Loucy (cell line): ENCODE data around the gene ADGRB3.

Source experiments
- EZH2phosphoT487 ChIP-seq: fragments of 200-600 bp; IDR thresholded peaks from 2 replicates; pipeline ENCODE4 v1.6.1; 2018; ENCODE audit warnings: antibody characterized with exemption, mild to moderate bottlenecking, moderate library complexity, borderline replicate concordance
- TF ChIP-seq, protein P1 (sequence below): fragments of 200-600 bp; sonication (generic); conservative IDR thresholded peaks from 2 replicates; pipeline ENCODE4 v1.5.1; 2014; ENCODE audit warnings: mild to moderate bottlenecking, antibody characterized with exemption, low read length

DNA sequence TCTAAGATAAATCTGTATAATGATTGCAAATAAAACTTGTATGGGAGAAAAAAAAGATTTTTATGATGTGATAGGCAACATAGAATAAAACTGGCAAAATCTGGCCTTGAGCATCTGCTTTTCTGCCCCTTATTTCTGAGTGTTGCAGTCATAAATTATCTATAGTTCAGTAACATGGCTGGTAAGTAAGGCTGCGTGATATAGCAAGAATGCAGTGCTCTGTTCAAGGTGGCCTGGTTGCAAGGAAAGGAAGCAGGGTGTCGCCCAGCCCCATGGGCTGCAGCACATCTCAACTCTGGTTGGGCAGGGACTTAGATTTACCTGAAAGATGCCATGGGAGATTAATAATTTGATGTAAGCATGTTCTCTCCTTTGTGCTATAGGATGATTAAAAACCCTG, 582.3 kb downstream of the ADGRB3 start:
- TF ChIP-seq, protein P1, sequence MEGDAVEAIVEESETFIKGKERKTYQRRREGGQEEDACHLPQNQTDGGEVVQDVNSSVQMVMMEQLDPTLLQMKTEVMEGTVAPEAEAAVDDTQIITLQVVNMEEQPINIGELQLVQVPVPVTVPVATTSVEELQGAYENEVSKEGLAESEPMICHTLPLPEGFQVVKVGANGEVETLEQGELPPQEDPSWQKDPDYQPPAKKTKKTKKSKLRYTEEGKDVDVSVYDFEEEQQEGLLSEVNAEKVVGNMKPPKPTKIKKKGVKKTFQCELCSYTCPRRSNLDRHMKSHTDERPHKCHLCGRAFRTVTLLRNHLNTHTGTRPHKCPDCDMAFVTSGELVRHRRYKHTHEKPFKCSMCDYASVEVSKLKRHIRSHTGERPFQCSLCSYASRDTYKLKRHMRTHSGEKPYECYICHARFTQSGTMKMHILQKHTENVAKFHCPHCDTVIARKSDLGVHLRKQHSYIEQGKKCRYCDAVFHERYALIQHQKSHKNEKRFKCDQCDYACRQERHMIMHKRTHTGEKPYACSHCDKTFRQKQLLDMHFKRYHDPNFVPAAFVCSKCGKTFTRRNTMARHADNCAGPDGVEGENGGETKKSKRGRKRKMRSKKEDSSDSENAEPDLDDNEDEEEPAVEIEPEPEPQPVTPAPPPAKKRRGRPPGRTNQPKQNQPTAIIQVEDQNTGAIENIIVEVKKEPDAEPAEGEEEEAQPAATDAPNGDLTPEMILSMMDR, result no peak
- TF ChIP-seq EZH2phosphoT487, result no peak
